A673 (cell line): ENCODE data around the gene GPR179.

Experiments
- CTCF ChIP-seq: fragments of 300-800, 200-600 bp; sonication (generic); conservative IDR thresholded peaks from 2 replicates; pipeline ENCODE4 v1.5.1; 2017; ENCODE audit warnings: low read depth, mild to moderate bottlenecking, antibody characterized with exemption, low read length, moderate library complexity, mixed read lengths
- EZH2 ChIP-seq: fragments of 200-600 bp; sonication (generic); IDR thresholded peaks from 2 replicates; pipeline ENCODE4 v1.6.1; 2017; ENCODE audit warnings: borderline replicate concordance, low read depth, mild to moderate bottlenecking, mixed read lengths, antibody characterized with exemption, low read length; ENCODE audit not compliant: poor library complexity, severe bottlenecking

DNA sequence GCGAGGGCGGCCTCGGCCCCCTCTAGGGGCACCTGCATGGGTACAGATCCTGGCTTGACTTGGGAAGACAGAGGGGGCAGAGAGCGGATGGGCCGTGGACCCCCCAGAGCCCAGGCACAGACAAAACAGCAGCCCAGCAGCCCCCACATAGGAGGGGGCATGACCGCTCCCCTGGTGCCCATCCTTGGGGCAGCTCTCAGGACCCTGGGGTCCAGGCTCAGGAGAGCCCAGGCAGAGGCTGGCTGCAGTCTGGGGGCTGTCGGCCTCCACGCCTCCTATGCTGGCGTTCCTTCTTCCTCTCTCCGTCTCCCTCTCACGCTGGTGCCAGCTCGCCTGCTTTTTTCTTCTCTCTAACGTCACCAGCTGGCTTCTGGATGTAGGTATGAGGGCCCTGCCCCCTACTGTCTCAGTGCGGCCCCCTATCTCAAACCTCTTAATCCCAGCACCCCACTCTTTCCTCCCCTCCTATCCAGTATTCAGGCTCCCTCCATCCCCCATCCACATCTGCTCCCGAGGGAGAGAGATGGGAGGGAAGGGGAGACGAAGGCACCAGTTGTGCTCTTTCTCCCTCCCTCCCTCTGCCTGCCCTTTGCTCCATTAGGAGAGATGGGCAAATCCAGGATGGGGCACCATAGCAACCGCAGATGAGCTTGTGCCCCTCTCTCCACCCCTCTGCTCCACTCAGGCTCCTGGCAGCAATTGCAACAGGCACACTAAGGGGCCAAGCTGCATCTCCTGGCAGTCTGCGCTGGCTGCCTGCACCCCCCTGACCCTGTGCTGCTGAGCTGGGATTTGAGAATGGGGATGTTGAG is at the start of gene GPR179:
- TF ChIP-seq CTCF (no peak), EZH2 (no peak)
